Vagina (tissue), 2 donors: ENCODE data around the gene ADK.

Source experiments
- CTCF ChIP-seq, 3 experiments: fragments of 450-650 bp in 2 of 3; fragments of 200-600 bp in 1 of 3; sonication (generic) in 1 of 3; IDR thresholded peaks; one replicate each; pipeline ENCODE4 v1.5.1; 2017 to 2019; ENCODE audit warnings: antibody characterized with exemption in 3 of 3, mild to moderate bottlenecking in 2 of 3, moderate library complexity in 2 of 3
- POLR2A ChIP-seq, 2 donors: fragments of 450-650 bp; IDR thresholded peaks; one replicate each; pipeline ENCODE4 v1.6.1; 2017; ENCODE audit warnings: antibody characterized with exemption in 2 of 2, mild to moderate bottlenecking in 2 of 2, moderate library complexity in 2 of 2
- POLR2AphosphoS5 ChIP-seq, 2 donors: sonication (generic); formaldehyde crosslinking; IDR thresholded peaks; one replicate each; pipeline ENCODE4 v1.9.0; 2017; ENCODE audit warnings: antibody characterized with exemption in 2 of 2, mild to moderate bottlenecking in 2 of 2, low read depth in 1 of 2; ENCODE audit not compliant: insufficient read depth in 1 of 2

- TF ChIP-seq POLR2AphosphoS5 (IDR thresholded peaks at IDR 0.05; ENCODE audit: insufficient read depth in 1 of 2, low read depth in 1 of 2), result no peak
- no peak for TF ChIP-seq CTCF (IDR thresholded peaks at IDR 0.05)
- no peak for TF ChIP-seq POLR2A (IDR thresholded peaks at IDR 0.05)
These were observed 138.2 kb downstream of the ADK start for GRCh38 chr10:74289188-74289587.
